Fibroblast of lung (primary cell): Measurements from ENCODE around the gene TH. TPM values are rescaled to one million over a fixed set of nuclear protein-coding genes. Genes with fewer than 3 reads are reported as not detected.

Experiments used
- DNase-seq, 2 donors: peaks; one replicate each; pipeline versions ENCODE4 v3.0.0 to v3.0.0-alpha.2; 2010; ENCODE audit warnings: low read depth in 2 of 2
- H2AFZ ChIP-seq: 2 replicates; pipeline ENCODE4 v1.5.1; 2012; ENCODE audit warnings: low read length, control low read depth, inconsistent platforms
- H3K27ac ChIP-seq: 2 replicates; pipeline ENCODE4 v1.5.1; 2011; ENCODE audit warnings: low read length, control low read depth; ENCODE audit not compliant: insufficient read depth
- H3K27me3 ChIP-seq: 2 replicates; pipeline ENCODE4 v1.5.1; 2011; ENCODE audit warnings: mild to moderate bottlenecking, low read length; ENCODE audit not compliant: control insufficient read depth, insufficient read depth
- H3K36me3 ChIP-seq: 2 replicates; pipeline ENCODE4 v1.5.1; 2011; ENCODE audit warnings: low read length; ENCODE audit not compliant: control insufficient read depth, insufficient read depth
- H3K4me1 ChIP-seq: 2 replicates; pipeline ENCODE4 v1.5.1; 2011; ENCODE audit warnings: low read length; ENCODE audit not compliant: control insufficient read depth, insufficient read depth; ENCODE audit errors: extremely low read depth
- H3K4me2 ChIP-seq: 2 replicates; pipeline ENCODE4 v1.5.1; 2011; ENCODE audit warnings: low read length, control low read depth; ENCODE audit not compliant: insufficient read depth; ENCODE audit errors: extremely low read depth
- H3K4me3 ChIP-seq, 4 experiments: fragments of 200-600 bp in 1 of 4; sonication (generic) in 1 of 4; replicated peaks in 1 of 4; 2 replicates each; pipeline ENCODE4 v1.5.1; 2011 to 2016; ENCODE audit warnings: low read length in 4 of 4, low read depth in 3 of 4, mild to moderate bottlenecking in 3 of 4, control low read depth in 2 of 4, inconsistent platforms in 1 of 4, mixed read lengths in 1 of 4; ENCODE audit not compliant: insufficient read depth in 1 of 4; ENCODE audit errors: control extremely low read depth in 1 of 4
- H3K79me2 ChIP-seq: 2 replicates; pipeline ENCODE4 v1.5.1; 2012; ENCODE audit warnings: mild to moderate bottlenecking, low read length, inconsistent platforms; ENCODE audit not compliant: control insufficient read depth, insufficient read depth
- H3K9ac ChIP-seq: 2 replicates; pipeline ENCODE4 v1.5.1; 2011; ENCODE audit warnings: mild to moderate bottlenecking, low read length, control low read depth; ENCODE audit not compliant: insufficient read depth
- H3K9me3 ChIP-seq: 2 replicates; pipeline ENCODE4 v1.5.1; 2012; ENCODE audit warnings: low read depth, low read length; ENCODE audit not compliant: control insufficient read depth, insufficient read depth
- H4K20me1 ChIP-seq: 2 replicates; pipeline ENCODE4 v1.5.1; 2011; ENCODE audit warnings: low read length; ENCODE audit not compliant: control insufficient read depth, insufficient read depth; ENCODE audit errors: extremely low read depth
- EZH2 ChIP-seq: IDR thresholded peaks from 2 replicates; pipeline ENCODE4 v1.5.1; 2012; ENCODE audit warnings: low read length, control low read depth, mild to moderate bottlenecking; ENCODE audit errors: missing control alignments
- polyA plus RNA-seq, 2 donors: library from polyadenylated mRNA; depleted of rRNA in 1 of 2; stranded (reverse) in 1 of 2; unstranded in 1 of 2; fragments of >200 nt; gene quantifications; 2 replicates each; pipeline ENCODE4 v1.2.1, GENCODE V29; 2011 to 2012; ENCODE audit warnings: missing spikeins in 1 of 2
- total RNA-seq: library from RNA; depleted of rRNA; stranded (reverse); fragments of >200 nt; gene quantifications from 2 replicates; pipeline ENCODE4 v1.2.1, GENCODE V29; 2014
- TF ChIP-seq, protein P1 (sequence below), 2 donors: IDR thresholded peaks in 1 of 2; conservative IDR thresholded peaks in 1 of 2; 1 replicate in 1 of 2; 2 replicates in 1 of 2; pipeline ENCODE4 v1.5.1; 2011 to 2012; ENCODE audit warnings: low read length in 2 of 2, control low read depth in 1 of 2, inconsistent platforms in 1 of 2, low read depth in 1 of 2, mild to moderate bottlenecking in 1 of 2

Gene TH
- total and polyA plus RNA-seq, 2 donors (not counting 1 experiment from before 2014, with no cell fraction given), result 0.17 TPM; not detected in 1

DNA sequence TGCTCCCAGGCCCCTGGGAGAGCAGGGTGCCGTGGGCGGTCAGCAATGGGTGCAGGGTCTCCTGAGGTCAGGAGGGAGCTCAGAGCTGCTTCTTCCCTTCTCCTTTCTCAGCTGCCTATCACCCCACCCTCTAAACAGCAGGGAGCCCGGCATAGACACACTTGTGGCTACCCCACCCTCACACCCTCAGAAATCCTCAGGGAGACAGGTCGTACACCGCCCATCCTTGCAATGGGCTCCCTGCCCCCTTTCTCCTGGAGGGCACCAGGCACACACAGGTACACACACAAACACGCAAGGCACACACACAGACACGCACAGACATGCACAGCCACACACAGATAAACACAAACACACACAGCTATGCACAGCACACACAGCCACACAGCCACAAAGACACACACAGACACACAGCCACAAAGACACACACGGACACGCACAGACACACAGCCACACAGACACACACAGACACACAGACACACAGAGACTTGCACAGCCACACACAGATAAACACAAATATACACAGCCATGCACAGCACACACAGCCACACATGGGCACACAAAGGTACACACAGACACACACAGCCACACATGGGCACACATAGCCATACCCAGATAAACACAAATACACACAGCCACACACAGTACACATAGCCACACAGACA is 44.9 kb upstream of the TH start:
- Histone ChIP-seq H3K79me2 (no peaks in the 10 kb centered on the region), H4K20me1 (no peaks in the 10 kb centered on the region), H3K36me3 (no peaks in the 10 kb centered on the region), H2AFZ (no peak overlapping the region), H3K9ac (no peak overlapping the region), H3K4me1 (no peaks in the 10 kb centered on the region), H3K27ac (no peak overlapping the region), H3K4me2 (no peak overlapping the region), H3K4me3 (no peak overlapping the region), H3K27me3 (no peaks in the 10 kb centered on the region), H3K9me3 (no peaks in the 10 kb centered on the region)
- no peak for DNase-seq
- no peak for TF ChIP-seq EZH2
- TF ChIP-seq, protein P1, sequence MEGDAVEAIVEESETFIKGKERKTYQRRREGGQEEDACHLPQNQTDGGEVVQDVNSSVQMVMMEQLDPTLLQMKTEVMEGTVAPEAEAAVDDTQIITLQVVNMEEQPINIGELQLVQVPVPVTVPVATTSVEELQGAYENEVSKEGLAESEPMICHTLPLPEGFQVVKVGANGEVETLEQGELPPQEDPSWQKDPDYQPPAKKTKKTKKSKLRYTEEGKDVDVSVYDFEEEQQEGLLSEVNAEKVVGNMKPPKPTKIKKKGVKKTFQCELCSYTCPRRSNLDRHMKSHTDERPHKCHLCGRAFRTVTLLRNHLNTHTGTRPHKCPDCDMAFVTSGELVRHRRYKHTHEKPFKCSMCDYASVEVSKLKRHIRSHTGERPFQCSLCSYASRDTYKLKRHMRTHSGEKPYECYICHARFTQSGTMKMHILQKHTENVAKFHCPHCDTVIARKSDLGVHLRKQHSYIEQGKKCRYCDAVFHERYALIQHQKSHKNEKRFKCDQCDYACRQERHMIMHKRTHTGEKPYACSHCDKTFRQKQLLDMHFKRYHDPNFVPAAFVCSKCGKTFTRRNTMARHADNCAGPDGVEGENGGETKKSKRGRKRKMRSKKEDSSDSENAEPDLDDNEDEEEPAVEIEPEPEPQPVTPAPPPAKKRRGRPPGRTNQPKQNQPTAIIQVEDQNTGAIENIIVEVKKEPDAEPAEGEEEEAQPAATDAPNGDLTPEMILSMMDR (conservative IDR thresholded peaks at IDR 0.05 in 1 of 2, IDR thresholded peaks at IDR 0.05 in 1 of 2; ENCODE audit: low read depth in 1 of 2, low read length in 2 of 2), result no peak

DNA sequence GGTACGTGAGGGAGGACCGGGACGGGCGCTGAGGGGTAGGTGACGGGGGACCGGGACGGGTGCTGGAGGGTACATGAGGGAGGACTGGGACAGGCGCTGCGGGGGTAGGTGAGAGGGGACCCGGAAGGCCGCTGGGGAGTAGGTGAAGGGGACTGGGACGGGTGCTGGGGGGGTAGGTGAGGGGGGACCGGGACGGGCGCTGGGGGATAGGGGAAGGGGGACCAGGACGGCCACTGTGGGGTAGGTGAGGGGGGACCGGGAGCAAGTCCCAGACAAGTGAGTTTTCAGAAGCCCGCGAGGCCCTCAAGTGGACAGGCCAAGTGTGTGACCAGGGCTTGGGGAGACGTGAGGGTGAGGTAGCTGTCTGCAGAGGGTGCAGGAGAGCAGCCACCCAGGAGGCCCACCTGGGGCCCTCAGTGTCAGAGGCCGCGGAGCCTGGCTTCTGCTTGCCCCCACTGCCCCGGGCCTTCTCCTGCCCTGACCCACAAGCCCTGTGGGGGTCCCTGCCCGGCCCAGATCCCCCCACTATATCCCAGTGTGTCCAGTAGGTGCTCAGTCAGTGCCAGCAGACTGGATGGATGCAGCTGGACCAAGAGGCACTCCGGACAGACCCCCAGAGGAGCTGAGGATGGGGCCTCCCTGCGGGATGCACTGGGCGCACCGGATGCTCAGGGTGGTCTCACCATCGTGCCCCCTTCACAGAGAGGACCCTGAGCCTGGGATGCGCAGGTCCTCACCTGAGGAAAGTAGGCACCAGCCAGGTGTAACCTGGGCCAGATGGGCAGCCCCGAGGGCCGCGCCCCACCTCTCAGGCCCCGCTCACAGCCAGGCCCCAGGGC is 44.2 kb upstream of the TH start:
- Histone ChIP-seq H3K9me3 (no peaks in the 10 kb centered on the region), H3K36me3 (no peaks in the 10 kb centered on the region), H2AFZ (no peak overlapping the region), H3K9ac (no peak overlapping the region), H3K27me3 (no peaks in the 10 kb centered on the region), H3K4me1 (no peaks in the 10 kb centered on the region), H3K27ac (no peak overlapping the region), H4K20me1 (no peaks in the 10 kb centered on the region), H3K79me2 (no peaks in the 10 kb centered on the region), H3K4me2 (no peak overlapping the region), H3K4me3 (no peak overlapping the region)
- TF ChIP-seq, protein P1 (conservative IDR thresholded peaks at IDR 0.05 in 1 of 2, IDR thresholded peaks at IDR 0.05 in 1 of 2; ENCODE audit: low read depth in 1 of 2, low read length in 2 of 2), result no peak
- no peak for TF ChIP-seq EZH2
- DNase-seq, result no peak

DNA sequence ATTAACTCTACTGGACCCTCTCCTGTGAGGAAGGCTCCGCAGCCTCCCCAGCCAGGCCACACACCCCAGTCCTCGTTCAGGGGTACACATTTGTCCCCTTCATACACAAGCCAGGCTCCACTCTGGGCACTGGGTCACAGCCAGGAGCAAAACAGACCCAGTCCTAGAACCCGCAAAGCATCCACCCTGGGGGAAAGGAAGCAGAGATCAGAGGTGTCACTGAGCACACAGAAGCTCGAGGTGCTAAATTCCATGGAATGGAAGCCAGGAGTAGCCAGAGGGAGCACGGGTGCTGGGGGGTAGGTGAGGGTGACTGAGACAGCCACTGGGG is 43.6 kb upstream of the TH start:
- H4K20me1 ChIP-seq, result no peaks in the 10 kb centered on the region
- H3K4me1 ChIP-seq, result no peaks in the 10 kb centered on the region
- H3K9ac ChIP-seq, result no peak overlapping the region
- TF ChIP-seq EZH2, result no peak
- TF ChIP-seq, protein P1 (conservative IDR thresholded peaks at IDR 0.05 in 1 of 2, IDR thresholded peaks at IDR 0.05 in 1 of 2; ENCODE audit: low read depth in 1 of 2, low read length in 2 of 2), result no peak
- no peak for DNase-seq
- no peak overlapping the region for H3K27ac ChIP-seq
- H3K4me2 ChIP-seq, result no peak overlapping the region
- H3K9me3 ChIP-seq, result no peaks in the 10 kb centered on the region
- H2AFZ ChIP-seq, result no peak overlapping the region
- H3K79me2 ChIP-seq, result no peaks in the 10 kb centered on the region
- no peak overlapping the region for H3K4me3 ChIP-seq
- no peaks in the 10 kb centered on the region for H3K27me3 ChIP-seq
- H3K36me3 ChIP-seq, result no peaks in the 10 kb centered on the region
